Keratinocyte (primary cell): ENCODE results near the gene UBE2E3. TPM values are rescaled to one million over a fixed set of nuclear protein-coding genes. Genes with fewer than 3 reads are reported as not detected.

Experiments used
- DNase-seq: peaks from one replicate; pipeline ENCODE4 v3.0.0-alpha.2; 2011; ENCODE audit warnings: low read depth, missing footprints, low spot score
- FAIRE-seq: peaks from 2 replicates; lab custom pipeline; 2011; peaks lifted over from hg19 to GRCh38; lab: Jason Lieb, UNC
- H2AFZ ChIP-seq: 2 replicates; pipeline ENCODE4 v1.6.0; 2012; ENCODE audit warnings: low read length, control low read depth, inconsistent platforms; ENCODE audit not compliant: control insufficient read depth
- H3K27ac ChIP-seq: 2 replicates; pipeline ENCODE4 v1.5.1; 2011; ENCODE audit warnings: low read length; ENCODE audit not compliant: control insufficient read depth, insufficient read depth
- H3K27me3 ChIP-seq: 3 replicates; pipeline ENCODE4 v1.6.0; 2011; ENCODE audit warnings: low read length; ENCODE audit not compliant: control insufficient read depth, insufficient read depth; ENCODE audit errors: extremely low read depth
- H3K36me3 ChIP-seq, 2 experiments: 2 replicates in 1 of 2; 3 replicates in 1 of 2; pipeline ENCODE4 v1.5.1; 2011; ENCODE audit warnings: low read length in 2 of 2, mild to moderate bottlenecking in 1 of 2; ENCODE audit not compliant: control insufficient read depth in 2 of 2, insufficient read depth in 2 of 2; ENCODE audit errors: extremely low read depth in 1 of 2
- H3K4me1 ChIP-seq: 3 replicates; pipeline ENCODE4 v1.5.1; 2011; ENCODE audit warnings: low read length; ENCODE audit not compliant: control insufficient read depth, insufficient read depth; ENCODE audit errors: extremely low read depth
- H3K4me2 ChIP-seq: 3 replicates; pipeline ENCODE4 v1.6.0; 2011; ENCODE audit warnings: low read depth, low read length; ENCODE audit not compliant: control insufficient read depth, insufficient read depth; ENCODE audit errors: extremely low read depth
- H3K4me3 ChIP-seq, 3 experiments: fragments of 200-600 bp in 1 of 3; sonication (generic) in 1 of 3; 2 replicates in 2 of 3; 3 replicates in 1 of 3; pipeline ENCODE4 v1.5.1; 2011 to 2016; ENCODE audit warnings: low read length in 3 of 3, mild to moderate bottlenecking in 3 of 3, control low read depth in 2 of 3, inconsistent platforms in 1 of 3, low read depth in 1 of 3, mixed read lengths in 1 of 3, mixed run types in 1 of 3, moderate library complexity in 1 of 3; ENCODE audit not compliant: control insufficient read depth in 2 of 3, insufficient read depth in 2 of 3; ENCODE audit errors: extremely low read depth in 1 of 3
- H3K79me2 ChIP-seq: 2 replicates; pipeline ENCODE4 v1.6.0; 2012; ENCODE audit warnings: low read length; ENCODE audit not compliant: control insufficient read depth, insufficient read depth
- H3K9ac ChIP-seq: 3 replicates; pipeline ENCODE4 v1.6.0; 2011; ENCODE audit warnings: low read length; ENCODE audit not compliant: control insufficient read depth, insufficient read depth; ENCODE audit errors: extremely low read depth
- H3K9me1 ChIP-seq: 3 replicates; pipeline ENCODE4 v1.6.0; 2011; ENCODE audit warnings: low read length; ENCODE audit not compliant: control insufficient read depth, insufficient read depth; ENCODE audit errors: extremely low read depth
- H3K9me3 ChIP-seq: 2 replicates; pipeline ENCODE4 v1.5.1; 2012; ENCODE audit warnings: low read depth, low read length; ENCODE audit not compliant: control insufficient read depth
- H4K20me1 ChIP-seq: 3 replicates; pipeline ENCODE4 v1.6.0; 2011; ENCODE audit warnings: low read length; ENCODE audit not compliant: control insufficient read depth, insufficient read depth; ENCODE audit errors: extremely low read depth
- CTCF ChIP-seq, 3 experiments: IDR thresholded peaks in 1 of 3; conservative IDR thresholded peaks in 1 of 3; optimal IDR thresholded peaks in 1 of 3; 2 replicates in 2 of 3; 3 replicates in 1 of 3; pipeline versions ENCODE3 to v1.5.1; 2011; ENCODE audit warnings: low read length in 3 of 3, mild to moderate bottlenecking in 3 of 3, moderate library complexity in 2 of 3, control low read depth in 1 of 3, inconsistent platforms in 1 of 3; ENCODE audit not compliant: insufficient read depth in 2 of 3; ENCODE audit errors: extremely low read depth in 1 of 3
- EZH2 ChIP-seq: IDR thresholded peaks from one replicate; pipeline ENCODE4 v1.6.1; 2012; ENCODE audit warnings: inconsistent platforms, mild to moderate bottlenecking, low read length, moderate library complexity
- dilution Hi-C: fragments of 300-500 bp; cut with MboI; formaldehyde crosslinking; loops from one replicate; pipeline ENCODE4 v1.7.0; 2020; ENCODE audit warnings: low sequenced_read_pairs; ENCODE audit not compliant: extremely low pct_ligation_motif_present
- polyA plus RNA-seq, 5 experiments: library from polyadenylated mRNA; depleted of rRNA in 3 of 5; stranded (reverse) in 3 of 5; stranded (forward) in 1 of 5; unstranded in 1 of 5; fragments of >200 nt; gene quantifications; 1 replicate in 1 of 5; 2 replicates in 3 of 5; 3 replicates in 1 of 5; pipeline versions ENCODE4 v1.2.1 to v1.2.3, GENCODE V29; 2011 to 2012; ENCODE audit warnings: missing spikeins in 2 of 5, low read depth in 1 of 5, low replicate concordance in 1 of 5

The UBE2E3 gene
- polyA plus RNA-seq, 1 donor (not counting 4 experiments of a cell fraction or from before 2014, with no cell fraction given), result 91.1 TPM

- H4K20me1 ChIP-seq, result no peaks in the 10 kb centered on the region
- dilution Hi-C loops, result no loop called here
- H3K27ac ChIP-seq, result no peak overlapping the region
- no peaks in the 10 kb centered on the region for H3K36me3 ChIP-seq
- H3K9ac ChIP-seq, result no peak overlapping the region
- H3K4me2 ChIP-seq, result no peak overlapping the region
- DNase-seq (no peak), FAIRE-seq (no peak)
- no peaks in the 10 kb centered on the region for H3K27me3 ChIP-seq
- H2AFZ ChIP-seq, result no peak overlapping the region
- no peak overlapping the region for H3K4me3 ChIP-seq
- H3K79me2 ChIP-seq, result no peaks in the 10 kb centered on the region
- TF ChIP-seq EZH2 (no peak), CTCF (optimal IDR thresholded peaks at IDR 0.05 in 1 of 3, IDR thresholded peaks at IDR 0.05 in 1 of 3, conservative IDR thresholded peaks at IDR 0.05 in 1 of 3; ENCODE audit: extremely low read depth in 1 of 3, insufficient read depth in 2 of 3, low read length in 3 of 3) (no peak)
- H3K4me1 ChIP-seq, result no peaks in the 10 kb centered on the region
- no peaks in the 10 kb centered on the region for H3K9me3 ChIP-seq
- no peaks in the 10 kb centered on the region for H3K9me1 ChIP-seq
These were observed 30.5 kb upstream of the UBE2E3 start for GRCh38 chr2:180949896-180950295.

- TF ChIP-seq CTCF (optimal IDR thresholded peaks at IDR 0.05 in 1 of 3, IDR thresholded peaks at IDR 0.05 in 1 of 3, conservative IDR thresholded peaks at IDR 0.05 in 1 of 3; ENCODE audit: extremely low read depth in 1 of 3, insufficient read depth in 2 of 3, low read length in 3 of 3) (no peak), EZH2 (no peak)
- Histone ChIP-seq H3K79me2 (no peaks in the 10 kb centered on the region), H3K4me2 (no peak overlapping the region), H3K9me3 (no peaks in the 10 kb centered on the region), H3K27me3 (no peaks in the 10 kb centered on the region), H2AFZ (no peak overlapping the region), H3K4me1 (no peaks in the 10 kb centered on the region), H3K27ac (no peak overlapping the region), H3K36me3 (no peaks in the 10 kb centered on the region), H3K9ac (no peak overlapping the region), H3K4me3 (no peak overlapping the region), H3K9me1 (no peaks in the 10 kb centered on the region), H4K20me1 (no peaks in the 10 kb centered on the region)
- dilution Hi-C loops, result no loop called here
- FAIRE-seq, result no peak
- DNase-seq, result no peak
These were observed 28.3 kb upstream of the UBE2E3 start for GRCh38 chr2:180952082-180952481.
